ENCODE results near the gene PTPRN. TPM values are rescaled to one million over a fixed set of nuclear protein-coding genes. Genes with fewer than 3 reads are reported as not detected.

PTPRN gene
- total and polyA plus RNA-seq, 2 donors (not counting 3 experiments of a cell fraction or from before 2014, with no cell fraction given), result not detected

DNA sequence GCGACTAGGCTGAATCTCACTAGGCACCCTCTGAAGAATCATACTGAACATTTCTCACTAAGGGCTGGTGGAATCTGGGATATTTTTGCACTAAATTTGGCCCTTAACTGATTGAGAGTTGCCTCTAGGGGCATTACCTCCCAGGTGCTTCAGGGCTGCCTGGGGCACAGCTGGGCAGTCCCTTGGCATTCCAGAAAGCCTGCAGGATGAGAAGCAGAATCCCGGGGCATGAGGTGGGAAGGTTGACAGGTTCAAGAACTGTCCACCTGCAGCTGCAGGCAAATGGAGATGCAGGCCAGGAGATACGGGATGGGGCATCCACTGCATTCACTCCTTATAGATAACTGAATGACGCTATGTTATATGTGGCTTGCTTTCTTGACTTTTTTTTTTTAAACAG, 15.9 kb upstream of the PTPRN start:
- DNase-seq (ENCODE audit: low read depth, low spot score) (no peak), FAIRE-seq (no peak)
- intact Hi-C loops (cut with micrococcal nuclease), result no loop called here
- H2AFZ ChIP-seq (ENCODE audit: low read depth, low read length), result no peak overlapping the region
- no peaks in the 10 kb centered on the region for H4K20me1 ChIP-seq (replicated peaks; ENCODE audit: control insufficient read depth, extremely low read depth, insufficient read depth, low read length)
- H3K4me3 ChIP-seq (replicated peaks in 1 of 3; ENCODE audit: insufficient read depth in 1 of 3, low read depth in 1 of 3, low read length in 3 of 3), result no peak overlapping the region
- H3K79me2 ChIP-seq (ENCODE audit: control insufficient read depth, insufficient read depth, low read length), result no peaks in the 10 kb centered on the region
- TF ChIP-seq, protein P1, sequence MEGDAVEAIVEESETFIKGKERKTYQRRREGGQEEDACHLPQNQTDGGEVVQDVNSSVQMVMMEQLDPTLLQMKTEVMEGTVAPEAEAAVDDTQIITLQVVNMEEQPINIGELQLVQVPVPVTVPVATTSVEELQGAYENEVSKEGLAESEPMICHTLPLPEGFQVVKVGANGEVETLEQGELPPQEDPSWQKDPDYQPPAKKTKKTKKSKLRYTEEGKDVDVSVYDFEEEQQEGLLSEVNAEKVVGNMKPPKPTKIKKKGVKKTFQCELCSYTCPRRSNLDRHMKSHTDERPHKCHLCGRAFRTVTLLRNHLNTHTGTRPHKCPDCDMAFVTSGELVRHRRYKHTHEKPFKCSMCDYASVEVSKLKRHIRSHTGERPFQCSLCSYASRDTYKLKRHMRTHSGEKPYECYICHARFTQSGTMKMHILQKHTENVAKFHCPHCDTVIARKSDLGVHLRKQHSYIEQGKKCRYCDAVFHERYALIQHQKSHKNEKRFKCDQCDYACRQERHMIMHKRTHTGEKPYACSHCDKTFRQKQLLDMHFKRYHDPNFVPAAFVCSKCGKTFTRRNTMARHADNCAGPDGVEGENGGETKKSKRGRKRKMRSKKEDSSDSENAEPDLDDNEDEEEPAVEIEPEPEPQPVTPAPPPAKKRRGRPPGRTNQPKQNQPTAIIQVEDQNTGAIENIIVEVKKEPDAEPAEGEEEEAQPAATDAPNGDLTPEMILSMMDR (IDR thresholded peaks at IDR 0.05; ENCODE audit: extremely low read depth in 1 of 2, insufficient read depth in 1 of 2, low read depth in 1 of 2, low read length in 2 of 2), result no peak
- TF ChIP-seq, protein P2, sequence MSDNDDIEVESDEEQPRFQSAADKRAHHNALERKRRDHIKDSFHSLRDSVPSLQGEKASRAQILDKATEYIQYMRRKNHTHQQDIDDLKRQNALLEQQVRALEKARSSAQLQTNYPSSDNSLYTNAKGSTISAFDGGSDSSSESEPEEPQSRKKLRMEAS (IDR thresholded peaks at IDR 0.05; ENCODE audit: insufficient read depth, insufficient read length), result no peak
- TF ChIP-seq EZH2 (IDR thresholded peaks at IDR 0.05; ENCODE audit: borderline replicate concordance, low read depth, low read length, severe bottlenecking) (no peak), FOS (IDR thresholded peaks at IDR 0.05; ENCODE audit: borderline replicate concordance, insufficient read depth, low read length) (no peak), POLR2A (IDR thresholded peaks at IDR 0.05; ENCODE audit: low read depth, low read length) (no peak), JUN (IDR thresholded peaks at IDR 0.05; ENCODE audit: borderline replicate concordance, insufficient read depth, insufficient read length, low read depth) (no peak), POLR2AphosphoS5 (IDR thresholded peaks at IDR 0.05; ENCODE audit: insufficient read depth, low read depth, low read length) (no peak), MYC (IDR thresholded peaks at IDR 0.05; ENCODE audit: low read depth, low read length) (no peak), GATA2 (IDR thresholded peaks at IDR 0.05; ENCODE audit: insufficient read depth, insufficient read length, low read depth, low read length) (no peak)
- H3K27ac ChIP-seq (ENCODE audit: insufficient read depth, low read depth, low read length), result no peak overlapping the region
- H3K4me1 ChIP-seq (ENCODE audit: control insufficient read depth, extremely low read depth, insufficient read depth, low read length), result no peaks in the 10 kb centered on the region
- H3K9ac ChIP-seq (replicated peaks; ENCODE audit: extremely low read depth, insufficient read depth, low read length), result no peak overlapping the region
- BruUV-seq (replicated peaks), result no TSS peak
- no peaks in the 10 kb centered on the region for H3K36me3 ChIP-seq (ENCODE audit: control insufficient read depth in 2 of 2, extremely low read depth in 1 of 2, insufficient read depth in 2 of 2, low read length in 2 of 2)
- no peak overlapping the region for H3K4me2 ChIP-seq (ENCODE audit: insufficient read depth, low read length)
- no peaks in the 10 kb centered on the region for H3K9me3 ChIP-seq (replicated peaks; ENCODE audit: control insufficient read depth, insufficient read depth, low read length)
- ChIA-PET POLR2A (no interaction called here), CTCF (no interaction called here)
- H3K9me1 ChIP-seq (replicated peaks; ENCODE audit: control insufficient read depth, extremely low read depth, insufficient read depth, low read length), result no peaks in the 10 kb centered on the region
- dilution Hi-C loops (cut with MboI; ENCODE audit: extremely low pct_ligation_motif_present, low sequenced_read_pairs), result no loop called here
- peaks cover 1 to 13% of the 10 kb centered on the region in 2 experiments for H3K27me3 ChIP-seq (ENCODE audit: control insufficient read depth in 2 of 2, insufficient read depth in 2 of 2, low read length in 2 of 2)

All from endothelial cell of umbilical vein (primary cell).